ENCODE results near the gene CDK5.

GRCh38 chr7:151088856-151089699, 31.4 kb upstream of the CDK5 start:
- peak in 2 of 3 donors; percentile 6 to 49 for TF ChIP-seq POLR2AphosphoS5 (IDR thresholded peaks at IDR 0.05)
- TF ChIP-seq CTCF (IDR thresholded peaks at IDR 0.05), result no peak

Measured in breast epithelium (tissue), 3 donors.